Stimulated activated CD8-positive, alpha-beta memory T cell treated with anti-CD3 and anti-CD28 coated beads, Interleukin-2, amount 100 ng/mL, for 1 hour (primary cell): Measurements from ENCODE around the gene LAGE3.

Experiments
- DNase-seq, 2 donors: peaks; one replicate each; pipeline ENCODE4 v3.0.0-alpha.2; 2020; ENCODE audit warnings: low read depth in 2 of 2

LAGE3 gene

DNA sequence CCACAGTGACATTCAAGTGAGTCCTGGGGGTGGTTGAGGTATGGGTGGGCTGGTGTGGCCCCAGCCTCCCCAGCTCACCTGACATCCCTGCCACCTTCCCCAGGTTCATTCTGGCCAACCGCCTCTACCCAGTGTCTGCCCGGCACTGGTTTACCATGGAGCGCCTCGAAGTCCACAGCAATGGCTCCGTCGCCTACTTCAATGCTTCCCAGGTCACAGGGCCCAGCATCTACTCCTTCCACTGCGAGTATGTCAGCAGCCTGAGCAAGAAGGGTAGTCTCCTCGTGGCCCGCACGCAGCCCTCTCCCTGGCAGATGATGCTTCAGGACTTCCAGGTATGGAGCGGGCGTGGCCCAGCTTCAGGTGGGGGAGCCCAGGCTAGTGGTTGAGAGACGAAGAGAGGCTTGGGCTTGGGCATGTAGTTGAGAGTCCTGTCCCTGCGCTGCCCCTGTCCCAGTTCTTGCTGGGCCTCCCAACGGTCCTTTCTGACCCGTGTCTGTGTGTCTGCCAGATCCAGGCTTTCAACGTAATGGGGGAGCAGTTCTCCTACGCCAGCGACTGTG, 43.8 kb downstream of the LAGE3 start:
- DNase-seq: no peak

DNA sequence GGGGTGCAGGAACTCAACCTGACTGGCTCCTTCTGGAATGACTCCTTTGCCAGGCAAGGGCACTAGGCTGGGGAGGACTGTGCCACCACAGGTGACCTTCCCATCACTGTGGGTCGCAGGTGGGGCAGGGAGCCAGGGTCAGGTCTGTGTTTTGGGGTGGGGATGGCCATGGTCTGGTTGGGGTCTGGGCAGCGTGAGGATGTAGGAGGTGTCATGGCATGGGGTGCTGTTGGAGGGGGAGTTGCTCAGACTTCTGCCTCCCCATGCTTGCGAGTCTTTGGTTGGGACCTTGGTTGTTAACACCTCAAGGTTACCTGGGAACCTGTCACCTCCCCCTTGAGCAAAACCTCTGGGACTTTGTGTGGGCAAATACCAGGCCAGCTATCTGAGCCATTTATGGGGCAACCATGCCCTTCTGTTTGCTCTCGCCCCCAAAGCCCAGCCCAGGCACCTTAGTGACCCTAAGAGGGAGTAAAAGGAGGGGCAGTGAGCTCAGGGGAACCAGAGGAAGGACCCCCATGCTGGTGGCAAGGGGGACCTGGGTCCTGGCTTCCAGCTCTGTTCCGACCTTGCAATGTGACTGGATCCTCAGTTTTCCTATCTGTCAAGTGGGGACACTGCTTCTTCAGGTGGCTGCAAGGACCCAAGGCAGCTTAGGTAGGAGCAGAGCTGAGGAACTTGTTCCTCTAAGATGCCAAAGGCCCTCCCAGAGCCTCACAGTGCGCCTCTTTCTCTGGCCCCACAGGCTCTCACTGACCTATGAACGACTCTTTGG, 44.5 kb downstream of the LAGE3 start:
- DNase-seq: no peak

DNA sequence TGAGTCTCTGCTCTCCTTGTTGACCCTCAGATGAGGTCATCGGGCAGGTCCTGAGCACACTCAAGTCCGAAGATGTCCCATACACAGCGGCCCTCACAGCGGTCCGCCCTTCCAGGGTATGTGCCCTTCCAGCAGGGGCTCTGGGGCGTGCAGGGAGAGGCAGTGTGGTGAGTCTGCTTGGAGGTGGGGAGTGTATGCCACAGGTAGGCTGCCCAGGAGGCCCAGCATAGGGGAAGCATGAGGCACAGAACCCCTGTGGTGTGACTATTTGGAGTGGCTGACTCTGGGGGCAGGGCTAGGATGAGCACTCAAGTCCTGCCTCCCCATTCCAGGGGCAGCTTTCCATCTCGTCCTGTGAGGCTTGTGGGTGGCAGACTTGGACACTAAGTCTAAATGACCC, 45.5 kb downstream of the LAGE3 start:
- DNase-seq: no peak

DNA sequence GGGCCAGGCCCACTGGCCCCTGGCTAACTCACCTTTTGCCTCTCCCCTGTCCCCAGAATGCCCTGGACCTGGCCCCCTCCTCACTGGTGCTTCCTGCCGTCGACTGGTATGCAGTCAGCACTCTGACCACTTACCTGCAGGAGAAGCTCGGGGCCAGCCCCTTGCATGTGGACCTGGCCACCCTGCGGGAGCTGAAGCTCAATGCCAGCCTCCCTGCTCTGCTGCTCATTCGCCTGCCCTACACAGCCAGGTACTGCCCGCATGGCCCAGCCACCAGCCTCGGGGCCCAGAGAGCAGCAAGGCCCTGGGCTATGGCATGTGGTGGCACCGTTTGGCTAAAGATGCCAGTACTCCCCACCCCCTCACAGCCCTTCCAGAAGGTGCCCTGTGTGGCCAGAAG, 46.9 kb downstream of the LAGE3 start:
- DNase-seq: no peak

DNA sequence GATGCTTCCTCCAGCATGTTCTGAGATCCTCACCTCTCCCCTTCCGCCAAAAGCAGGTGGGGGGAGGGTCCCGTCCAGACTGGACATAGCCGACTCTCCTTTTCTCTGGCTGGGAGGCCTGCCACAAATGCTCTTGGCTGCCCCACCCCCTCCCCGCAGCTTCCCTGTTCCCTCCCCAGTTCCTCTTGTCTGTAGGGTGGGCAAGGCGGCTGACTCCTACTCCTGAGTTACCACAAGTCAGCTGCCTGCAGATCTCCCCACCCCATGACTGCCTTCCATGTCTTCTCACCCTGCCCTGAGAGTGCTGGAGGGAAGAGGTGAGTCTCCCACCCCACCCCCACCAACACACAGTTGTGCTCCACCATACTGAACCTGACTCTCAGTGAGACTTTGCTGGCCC, 47.7 kb downstream of the LAGE3 start:
- no peak for DNase-seq

- DNase-seq: no peak
Measured at GRCh38 chrX:154430916-154431315, 48.2 kb downstream of the LAGE3 start.

DNA sequence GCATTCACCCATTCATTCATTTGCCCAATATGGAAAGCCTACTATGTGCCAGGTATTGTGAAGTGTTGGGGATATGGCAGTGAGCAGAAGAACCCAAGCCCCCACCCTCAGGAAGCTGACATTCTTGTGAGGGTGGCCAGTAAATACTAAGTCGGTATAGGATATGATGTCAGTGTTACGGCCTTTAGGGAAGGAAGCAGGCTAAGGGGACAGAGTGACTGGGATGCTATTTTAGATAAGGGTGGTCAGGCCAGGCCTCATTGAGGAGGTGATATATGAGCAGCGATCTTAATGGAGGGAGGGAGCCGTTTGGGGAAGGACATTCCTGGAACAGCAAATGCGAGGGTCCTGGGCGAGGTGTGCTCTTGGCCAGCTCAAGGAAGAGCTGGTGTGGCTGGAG, 48.6 kb downstream of the LAGE3 start:
- DNase-seq: no peak

DNA sequence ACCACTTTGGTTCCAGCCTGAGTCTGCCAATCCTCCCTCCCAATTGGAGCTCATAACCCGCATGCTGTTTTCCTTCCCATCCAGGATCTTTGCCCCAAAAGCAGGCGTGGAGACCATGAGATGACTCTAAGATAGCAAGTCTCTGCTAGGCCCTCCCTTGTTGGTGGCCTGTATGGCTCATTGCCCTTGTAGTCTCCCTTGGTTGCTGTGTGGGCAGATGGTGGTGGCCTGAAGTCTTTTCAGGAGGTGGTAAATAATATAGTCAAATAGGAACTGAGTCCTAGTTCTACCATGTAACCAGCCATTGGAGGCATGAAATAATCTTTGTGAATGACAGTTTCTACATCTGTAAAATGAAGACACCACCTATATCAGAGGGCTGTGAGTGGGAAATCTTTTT, 49.4 kb downstream of the LAGE3 start:
- DNase-seq: no peak

DNA sequence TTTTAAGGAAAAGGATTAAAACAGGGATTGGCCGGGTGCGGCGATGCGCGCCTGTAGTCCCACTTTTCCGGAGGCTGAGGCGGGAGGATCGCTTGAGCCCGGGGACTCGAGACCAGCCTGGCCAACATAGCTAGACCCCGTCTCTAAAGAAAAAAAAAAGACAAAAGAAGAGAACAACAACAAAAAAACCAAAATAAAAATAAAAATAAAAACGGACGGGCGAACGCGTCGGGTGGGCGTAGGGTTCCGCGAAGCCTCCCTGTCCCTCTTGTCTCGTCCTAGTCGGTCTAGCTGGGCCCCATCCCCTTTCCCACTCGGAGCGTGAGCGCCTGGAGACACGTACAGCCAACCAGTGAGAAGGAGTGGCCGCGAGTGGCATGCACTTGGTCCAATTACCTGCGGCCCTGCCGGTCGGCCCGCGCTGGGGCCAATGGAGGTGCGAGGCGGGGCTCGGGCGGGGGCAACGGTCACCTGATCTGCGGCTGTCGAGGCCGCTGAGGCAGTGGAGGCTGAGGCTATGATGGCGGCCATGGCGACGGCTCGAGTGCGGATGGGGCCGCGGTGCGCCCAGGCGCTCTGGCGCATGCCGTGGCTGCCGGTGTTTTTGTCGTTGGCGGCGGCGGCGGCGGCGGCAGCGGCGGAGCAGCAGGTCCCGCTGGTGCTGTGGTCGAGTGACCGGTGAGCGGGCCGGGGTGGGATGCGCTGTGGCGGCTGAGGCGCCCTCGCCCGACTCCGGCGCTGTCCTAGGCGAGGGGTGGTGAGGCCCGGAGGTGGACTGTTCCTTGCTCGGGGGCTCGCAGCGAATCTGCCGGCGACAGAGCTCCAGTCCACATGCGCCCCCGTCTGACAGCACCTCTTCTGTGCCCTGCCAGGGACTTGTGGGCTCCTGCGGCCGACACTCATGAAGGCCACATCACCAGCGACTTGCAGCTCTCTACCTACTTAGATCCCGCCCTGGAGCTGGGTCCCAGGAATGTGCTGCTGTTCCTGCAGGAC, 50.6 kb downstream of the LAGE3 start, which contains the start of gene ATP6AP1:
Gene ATP6AP1 (plus strand): TSS at position 502 of the 996 bp plus-strand sequence. CDS start 16 bp downstream, at position 518.
- peak; percentile 66 to 75 for DNase-seq
